OCI-LY7 (cell line): Measurements from ENCODE around the gene JCAD.

ENCODE experiments used
- CTCF ChIP-seq: fragments of 200-600 bp; sonication (generic); conservative IDR thresholded peaks from 2 replicates; pipeline ENCODE4 v1.5.1; 2014; ENCODE audit warnings: mild to moderate bottlenecking, antibody characterized with exemption, low read length, moderate library complexity, mixed read lengths
- EZH2phosphoT487 ChIP-seq: fragments of 200-600 bp; sonication (generic); IDR thresholded peaks from 2 replicates; pipeline ENCODE4 v1.6.1; 2018; ENCODE audit warnings: low read depth, borderline replicate concordance, mild to moderate bottlenecking, mixed run types, antibody characterized with exemption, low read length, moderate library complexity, mixed read lengths

GRCh38 chr10:30079408-30079807, 20.0 kb upstream of the JCAD start:
- TF ChIP-seq CTCF (no peak), EZH2phosphoT487 (no peak)
